Lower lobe of right lung (tissue), 2 donors: Measurements from ENCODE around the gene ATP10A. TPM values are rescaled to one million over a fixed set of nuclear protein-coding genes. Genes with fewer than 3 reads are reported as not detected.
A peak's percentile ranks its signal among the peaks of the same experiment; 100 is the strongest.

Experiments used
- ATAC-seq, 2 donors: fragments of 200-7000 bp; cut with Tn5 transposase; one replicate each; pipeline ENCODE4 v1.9.1; 2020 to 2022; ENCODE audit warnings: mild to moderate bottlenecking in 2 of 2, moderate library complexity in 2 of 2
- DNase-seq: peaks from one replicate; pipeline ENCODE4 v3.0.0-alpha.2; 2020
- H3K27ac ChIP-seq: fragments of 200-600 bp; one replicate; pipeline ENCODE4 v1.8.0; 2022
- H3K27me3 ChIP-seq: fragments of 200-600 bp; one replicate; pipeline ENCODE4 v1.8.0; 2022; ENCODE audit warnings: low read depth
- H3K36me3 ChIP-seq: fragments of 200-600 bp; one replicate; pipeline ENCODE4 v1.8.0; 2022; ENCODE audit warnings: mild to moderate bottlenecking
- H3K4me1 ChIP-seq: fragments of 200-600 bp; one replicate; pipeline ENCODE4 v1.8.0; 2022
- H3K4me3 ChIP-seq: fragments of 200-600 bp; one replicate; pipeline ENCODE4 v1.8.0; 2022; ENCODE audit warnings: mild to moderate bottlenecking
- H3K9me3 ChIP-seq: fragments of 200-600 bp; one replicate; pipeline ENCODE4 v1.8.0; 2022
- intact Hi-C: fragments of 100-400 bp; cut with DNase I; formaldehyde crosslinking; loops from one replicate; pipeline ENCODE4 v1.11.0; 2022
- total RNA-seq: library from RNA; stranded (reverse); fragmentation: NEBNext Ultra II Directional; extraction: Animal tissue kit (Norgen Biotek cat#: 25700); gene quantifications from one replicate; pipeline ENCODE4 v1.2.1, GENCODE V29; 2021
- TF ChIP-seq, protein P1 (sequence below): fragments of 200-600 bp; IDR thresholded peaks from one replicate; pipeline ENCODE4 v1.8.0; 2022; ENCODE audit warnings: antibody characterized with exemption, mild to moderate bottlenecking
- donor health status: DM: no; HTN: yes; CAD: no; lungs with severe emphysema.

Gene ATP10A
- total RNA-seq, 1 donor from 2014 or later: 43.5 TPM

DNA sequence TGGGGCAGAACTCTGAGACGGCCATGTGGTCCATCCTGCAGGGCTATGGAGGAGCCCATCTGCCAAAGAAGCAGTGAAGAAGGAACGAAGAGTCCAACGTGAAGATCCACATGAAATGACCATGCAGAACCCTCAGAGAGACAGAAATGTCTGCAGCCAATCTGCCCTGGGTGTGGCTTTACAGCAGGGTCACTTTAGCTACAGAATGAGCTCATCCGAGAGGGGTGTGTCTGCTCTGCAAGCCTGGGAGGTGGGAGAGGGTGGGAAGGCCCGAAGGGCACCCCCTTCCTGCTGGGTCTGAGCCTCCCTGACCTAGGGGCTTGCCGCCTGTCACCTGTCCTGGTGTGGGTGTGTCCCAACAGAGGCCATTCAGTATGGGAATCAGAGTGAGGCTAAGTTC lies 176.3 kb downstream of the ATP10A start:
- no peak for DNase-seq
- no peak overlapping the region for H3K27ac ChIP-seq
- TF ChIP-seq, protein P1, sequence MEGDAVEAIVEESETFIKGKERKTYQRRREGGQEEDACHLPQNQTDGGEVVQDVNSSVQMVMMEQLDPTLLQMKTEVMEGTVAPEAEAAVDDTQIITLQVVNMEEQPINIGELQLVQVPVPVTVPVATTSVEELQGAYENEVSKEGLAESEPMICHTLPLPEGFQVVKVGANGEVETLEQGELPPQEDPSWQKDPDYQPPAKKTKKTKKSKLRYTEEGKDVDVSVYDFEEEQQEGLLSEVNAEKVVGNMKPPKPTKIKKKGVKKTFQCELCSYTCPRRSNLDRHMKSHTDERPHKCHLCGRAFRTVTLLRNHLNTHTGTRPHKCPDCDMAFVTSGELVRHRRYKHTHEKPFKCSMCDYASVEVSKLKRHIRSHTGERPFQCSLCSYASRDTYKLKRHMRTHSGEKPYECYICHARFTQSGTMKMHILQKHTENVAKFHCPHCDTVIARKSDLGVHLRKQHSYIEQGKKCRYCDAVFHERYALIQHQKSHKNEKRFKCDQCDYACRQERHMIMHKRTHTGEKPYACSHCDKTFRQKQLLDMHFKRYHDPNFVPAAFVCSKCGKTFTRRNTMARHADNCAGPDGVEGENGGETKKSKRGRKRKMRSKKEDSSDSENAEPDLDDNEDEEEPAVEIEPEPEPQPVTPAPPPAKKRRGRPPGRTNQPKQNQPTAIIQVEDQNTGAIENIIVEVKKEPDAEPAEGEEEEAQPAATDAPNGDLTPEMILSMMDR: no peak

DNA sequence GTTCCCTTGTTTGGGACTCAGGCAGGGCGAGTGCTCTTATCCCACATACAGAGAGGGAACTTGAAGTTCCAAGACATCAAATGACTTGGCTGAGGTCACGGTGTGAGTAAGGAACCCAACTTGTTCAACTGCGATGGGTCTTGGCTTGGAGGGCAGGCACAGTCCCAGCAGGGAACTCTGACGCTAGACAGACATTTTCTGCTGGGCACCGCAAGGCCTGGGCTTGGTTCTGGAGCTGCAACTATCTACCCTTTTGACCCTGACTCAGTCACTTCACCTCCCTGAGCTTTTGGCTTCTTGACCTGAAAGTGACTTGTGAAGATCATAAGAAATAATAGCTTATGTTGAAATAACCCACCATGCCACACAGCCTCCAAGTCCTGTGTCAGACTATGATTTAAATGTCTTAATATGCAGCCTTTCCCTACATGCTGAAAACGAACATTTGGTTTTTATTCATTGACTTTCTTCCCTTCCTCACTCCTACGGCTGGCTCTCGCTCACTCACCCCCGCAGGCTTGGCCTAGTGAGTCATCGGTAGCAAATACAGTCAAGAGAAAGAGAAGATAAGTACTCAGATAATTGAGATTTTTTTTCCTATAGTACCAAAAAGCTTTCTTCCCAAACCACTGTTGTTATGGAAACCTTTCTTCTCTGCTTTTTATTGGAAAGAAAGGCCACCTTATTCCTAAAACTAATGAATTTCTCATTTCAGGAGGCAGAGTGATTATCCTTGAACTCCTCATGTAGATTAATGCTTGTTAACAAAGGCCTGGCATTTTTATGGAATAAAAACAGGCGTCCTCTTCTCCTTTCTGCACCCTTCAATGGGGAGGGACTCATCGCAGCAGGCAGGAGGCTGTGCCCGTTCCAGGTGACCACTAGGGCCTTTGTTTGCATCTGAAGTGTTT lies 178.4 kb downstream of the ATP10A start:
- no peak overlapping the region for H3K4me3 ChIP-seq
- intact Hi-C loops: no loop called here
- H3K4me1 ChIP-seq: no peaks in the 10 kb centered on the region
- ATAC-seq: peak in 1 of 2 donors; percentile 57
- no peaks in the 10 kb centered on the region for H3K9me3 ChIP-seq
- TF ChIP-seq, protein P1: no peak
- DNase-seq: no peak
- H3K36me3 ChIP-seq: peaks cover 18% of the 10 kb centered on the region
- no peaks in the 10 kb centered on the region for H3K27me3 ChIP-seq
- H3K27ac ChIP-seq: peak overlapping the region; percentile 14

More for the DNA sequence above, 176.3 kb downstream of the ATP10A start:
- Histone ChIP-seq H3K36me3 (peaks cover 6% of the 10 kb centered on the region), H3K27me3 (no peaks in the 10 kb centered on the region), H3K9me3 (no peaks in the 10 kb centered on the region), H3K4me3 (no peak overlapping the region), H3K4me1 (no peaks in the 10 kb centered on the region)
- intact Hi-C loops: no loop called here
- no peak for ATAC-seq

DNA sequence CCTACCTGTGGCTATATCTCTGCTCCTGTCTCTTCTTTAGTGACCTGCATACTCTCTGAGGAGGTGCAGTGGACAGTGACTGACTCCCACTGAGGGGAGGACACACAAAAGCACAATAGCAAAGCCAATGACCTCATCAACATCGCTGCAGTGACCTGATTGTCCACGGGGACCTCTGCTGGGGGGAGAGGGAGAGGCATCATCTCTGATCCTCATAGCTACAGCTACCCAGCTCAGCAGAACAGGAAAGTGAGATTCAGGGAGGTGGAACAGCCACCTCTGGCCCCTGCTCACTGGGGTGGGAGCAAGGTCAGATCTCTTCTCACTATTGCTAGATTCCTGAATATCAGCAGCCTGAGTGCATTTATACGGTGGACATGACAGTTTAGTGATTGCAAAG lies 179.2 kb downstream of the ATP10A start:
- intact Hi-C loops: no loop called here
- peak overlapping the region; percentile 14 for H3K27ac ChIP-seq
- TF ChIP-seq, protein P1: no peak
- ATAC-seq (no peak), DNase-seq (no peak)
- H3K9me3 ChIP-seq: no peaks in the 10 kb centered on the region
- H3K27me3 ChIP-seq: no peaks in the 10 kb centered on the region
- H3K4me3 ChIP-seq: no peak overlapping the region
- peaks cover 27% of the 10 kb centered on the region for H3K36me3 ChIP-seq
- H3K4me1 ChIP-seq: no peaks in the 10 kb centered on the region

DNA sequence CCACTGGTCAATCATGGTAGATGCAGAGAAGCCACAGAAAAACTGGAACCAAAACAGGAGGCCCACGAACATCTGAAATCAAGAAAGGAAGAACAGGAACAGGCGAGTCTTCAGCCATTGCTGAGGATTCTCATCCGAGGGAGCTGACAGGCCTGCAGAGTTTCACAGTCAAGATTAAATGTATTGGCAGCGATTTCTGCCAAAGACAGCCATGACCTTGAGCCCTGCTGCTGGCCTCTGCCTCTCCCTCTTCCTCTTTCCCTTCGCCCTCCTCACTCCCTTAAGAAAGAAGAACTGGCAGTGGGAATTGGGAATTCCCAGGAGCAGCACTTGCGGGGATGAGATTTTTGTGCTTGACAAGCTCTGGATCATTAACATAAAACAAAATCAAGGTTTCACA lies 179.7 kb downstream of the ATP10A start:
- DNase-seq: no peak
- no peaks in the 10 kb centered on the region for H3K27me3 ChIP-seq
- TF ChIP-seq, protein P1: no peak
- H3K9me3 ChIP-seq: no peaks in the 10 kb centered on the region
- H3K27ac ChIP-seq: peak overlapping the region; percentile 14
- H3K4me1 ChIP-seq: no peaks in the 10 kb centered on the region
- H3K4me3 ChIP-seq: no peak overlapping the region
- ATAC-seq: no peak
- H3K36me3 ChIP-seq: peaks cover 32% of the 10 kb centered on the region
- intact Hi-C loops: no loop called here

DNA sequence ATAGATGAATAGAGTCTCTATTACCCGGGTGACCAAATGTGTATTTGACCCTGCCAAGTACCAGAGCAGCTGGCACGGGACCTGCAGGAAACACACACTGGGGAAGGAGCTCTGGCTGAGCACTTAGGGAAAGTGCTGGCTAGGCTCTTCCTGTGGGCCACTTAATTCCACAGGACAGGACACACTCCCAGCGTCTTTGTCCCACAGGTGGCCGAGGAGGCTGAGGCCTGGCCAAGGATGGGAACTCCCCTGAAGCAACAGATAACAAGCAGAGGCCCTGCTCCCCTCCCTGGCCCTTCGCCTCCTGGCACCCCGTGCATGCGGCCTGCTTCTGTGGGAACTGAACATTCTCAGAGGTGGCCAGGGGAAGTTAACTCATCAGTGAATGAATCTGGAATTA lies 180.8 kb downstream of the ATP10A start:
- no peak overlapping the region for H3K4me3 ChIP-seq
- ATAC-seq (peak in 1 of 2 donors; percentile 36), DNase-seq (no peak)
- no peak overlapping the region for H3K27ac ChIP-seq
- no peaks in the 10 kb centered on the region for H3K27me3 ChIP-seq
- TF ChIP-seq, protein P1: no peak
- intact Hi-C loops: no loop called here
- H3K4me1 ChIP-seq: no peaks in the 10 kb centered on the region
- peaks cover 43% of the 10 kb centered on the region for H3K36me3 ChIP-seq
- no peaks in the 10 kb centered on the region for H3K9me3 ChIP-seq
